DOHH2 (cell line): ENCODE results near the gene IQSEC3.

Experiments used
- H3F3A ChIP-seq: fragments of 200-600 bp; sonication (generic), shearing (Covaris generic); 2 replicates; pipeline ENCODE4 v1.6.0; 2016; ENCODE audit warnings: antibody characterized with exemption, mild to moderate bottlenecking; ENCODE audit not compliant: control insufficient read depth, insufficient read depth
- H3K27ac ChIP-seq: fragments of 200-600 bp; sonication (generic); 2 replicates; pipeline ENCODE4 v1.5.1; 2014; ENCODE audit warnings: low read depth, mild to moderate bottlenecking, low read length, moderate library complexity
- H3K27me3 ChIP-seq: fragments of 200-600 bp; sonication (generic); 2 replicates; pipeline ENCODE4 v1.6.1; 2014; ENCODE audit warnings: mild to moderate bottlenecking, low read length, mixed read lengths; ENCODE audit not compliant: control insufficient read depth
- H3K36me3 ChIP-seq: fragments of 200-600 bp; sonication (generic); 2 replicates; pipeline ENCODE4 v1.6.1; 2014; ENCODE audit warnings: mild to moderate bottlenecking, low read length, moderate library complexity, mixed read lengths; ENCODE audit not compliant: control insufficient read depth
- H3K4me1 ChIP-seq: fragments of 200-600 bp; sonication (generic); 2 replicates; pipeline ENCODE4 v1.6.1; 2014; ENCODE audit warnings: mild to moderate bottlenecking, low read length, mixed read lengths; ENCODE audit not compliant: control insufficient read depth
- H3K4me2 ChIP-seq: fragments of 200-600 bp; sonication (generic); 2 replicates; pipeline ENCODE4 v1.6.0; 2014; ENCODE audit warnings: mild to moderate bottlenecking, low read length, moderate library complexity
- H3K4me3 ChIP-seq: fragments of 200-600 bp; sonication (generic); 2 replicates; pipeline ENCODE4 v1.5.1; 2014; ENCODE audit warnings: mild to moderate bottlenecking, low read length, mixed read lengths
- H3K79me2 ChIP-seq: fragments of 200-600 bp; sonication (generic); 2 replicates; pipeline ENCODE4 v1.6.1; 2014; ENCODE audit warnings: mild to moderate bottlenecking, low read length, mixed read lengths; ENCODE audit not compliant: control insufficient read depth
- H3K9me2 ChIP-seq: fragments of 200-600 bp; sonication (generic); replicated peaks from 2 replicates; pipeline ENCODE4 v1.6.1; 2014; ENCODE audit warnings: mild to moderate bottlenecking, low read length, mixed read lengths; ENCODE audit not compliant: control insufficient read depth
- H3K9me3 ChIP-seq: fragments of 200-600 bp; sonication (generic); 2 replicates; pipeline ENCODE4 v1.6.1; 2014; ENCODE audit warnings: antibody characterized with exemption, low read length, mixed read lengths; ENCODE audit not compliant: control insufficient read depth, insufficient read depth
- H4K20me1 ChIP-seq: fragments of 200-600 bp; sonication (generic); 2 replicates; pipeline ENCODE4 v1.6.0; 2014; ENCODE audit warnings: low read depth, mild to moderate bottlenecking, antibody characterized with exemption, low read length, moderate library complexity; ENCODE audit not compliant: control insufficient read depth, insufficient read depth
- EZH2phosphoT487 ChIP-seq: fragments of 200-600 bp; sonication (generic); IDR thresholded peaks from 2 replicates; pipeline ENCODE4 v1.6.1; 2017; ENCODE audit warnings: borderline replicate concordance, mild to moderate bottlenecking, antibody characterized with exemption, low read length, moderate library complexity, mixed read lengths
- TF ChIP-seq, protein P1 (sequence below): fragments of 200-600 bp; sonication (generic); IDR thresholded peaks from one replicate; pipeline ENCODE4 v1.5.1; 2014; ENCODE audit warnings: antibody characterized with exemption, mild to moderate bottlenecking, low read depth, low read length; ENCODE audit not compliant: poor library complexity, severe bottlenecking

Gene IQSEC3

DNA sequence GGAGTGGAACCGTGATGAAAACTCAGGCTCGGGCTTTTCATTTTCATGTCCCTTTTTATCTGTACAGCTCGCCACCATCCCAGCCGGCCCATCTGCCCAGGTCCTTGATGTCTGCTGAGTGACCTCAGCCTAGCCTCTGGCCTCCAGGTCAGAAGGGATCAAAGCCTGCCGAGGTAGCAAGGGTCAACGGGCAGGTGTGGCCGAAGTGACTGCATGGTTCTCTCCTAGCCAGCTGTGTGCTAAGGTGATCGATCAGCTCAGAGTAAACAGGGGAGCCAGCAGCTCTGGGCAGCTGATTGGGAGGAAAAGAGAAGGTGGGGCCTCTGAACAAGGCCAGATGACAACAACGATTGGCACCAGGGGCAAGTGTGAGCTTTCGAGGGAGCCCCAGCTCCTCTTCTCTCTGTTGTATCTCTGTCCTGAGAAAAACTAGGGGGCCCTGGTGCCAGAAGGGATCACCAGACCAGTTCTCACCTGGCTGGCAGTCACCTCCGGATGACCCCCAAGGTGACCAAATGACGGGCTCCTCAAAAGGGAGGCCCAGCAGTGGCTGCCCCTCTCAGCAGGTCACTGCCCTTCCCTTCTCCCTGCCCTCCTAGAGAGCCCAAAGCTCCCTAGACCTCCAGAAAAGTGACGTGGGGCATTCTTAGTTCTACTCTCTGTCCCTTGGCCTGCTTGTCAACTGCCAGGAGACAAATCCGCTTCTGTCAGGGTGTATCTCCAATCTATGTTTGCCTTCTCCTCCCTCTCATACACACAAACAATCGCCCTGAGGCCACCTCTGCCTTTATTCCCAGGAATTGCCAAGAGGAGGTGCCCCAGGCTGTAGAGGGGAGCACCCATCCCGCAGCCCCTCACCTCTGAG lies 143.9 kb downstream of the IQSEC3 start:
- Histone ChIP-seq H3K27ac (no peak overlapping the region), H3K4me2 (no peak overlapping the region), H3K27me3 (peaks cover 39% of the 10 kb centered on the region), H3K4me1 (peaks cover 26% of the 10 kb centered on the region), H3K9me2 (no peaks in the 10 kb centered on the region), H3K36me3 (no peaks in the 10 kb centered on the region), H4K20me1 (no peaks in the 10 kb centered on the region), H3K79me2 (no peaks in the 10 kb centered on the region), H3K4me3 (no peak overlapping the region), H3K9me3 (no peaks in the 10 kb centered on the region), H3F3A (no peaks in the 10 kb centered on the region)
- TF ChIP-seq, protein P1, sequence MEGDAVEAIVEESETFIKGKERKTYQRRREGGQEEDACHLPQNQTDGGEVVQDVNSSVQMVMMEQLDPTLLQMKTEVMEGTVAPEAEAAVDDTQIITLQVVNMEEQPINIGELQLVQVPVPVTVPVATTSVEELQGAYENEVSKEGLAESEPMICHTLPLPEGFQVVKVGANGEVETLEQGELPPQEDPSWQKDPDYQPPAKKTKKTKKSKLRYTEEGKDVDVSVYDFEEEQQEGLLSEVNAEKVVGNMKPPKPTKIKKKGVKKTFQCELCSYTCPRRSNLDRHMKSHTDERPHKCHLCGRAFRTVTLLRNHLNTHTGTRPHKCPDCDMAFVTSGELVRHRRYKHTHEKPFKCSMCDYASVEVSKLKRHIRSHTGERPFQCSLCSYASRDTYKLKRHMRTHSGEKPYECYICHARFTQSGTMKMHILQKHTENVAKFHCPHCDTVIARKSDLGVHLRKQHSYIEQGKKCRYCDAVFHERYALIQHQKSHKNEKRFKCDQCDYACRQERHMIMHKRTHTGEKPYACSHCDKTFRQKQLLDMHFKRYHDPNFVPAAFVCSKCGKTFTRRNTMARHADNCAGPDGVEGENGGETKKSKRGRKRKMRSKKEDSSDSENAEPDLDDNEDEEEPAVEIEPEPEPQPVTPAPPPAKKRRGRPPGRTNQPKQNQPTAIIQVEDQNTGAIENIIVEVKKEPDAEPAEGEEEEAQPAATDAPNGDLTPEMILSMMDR: no peak
- TF ChIP-seq EZH2phosphoT487: no peak

DNA sequence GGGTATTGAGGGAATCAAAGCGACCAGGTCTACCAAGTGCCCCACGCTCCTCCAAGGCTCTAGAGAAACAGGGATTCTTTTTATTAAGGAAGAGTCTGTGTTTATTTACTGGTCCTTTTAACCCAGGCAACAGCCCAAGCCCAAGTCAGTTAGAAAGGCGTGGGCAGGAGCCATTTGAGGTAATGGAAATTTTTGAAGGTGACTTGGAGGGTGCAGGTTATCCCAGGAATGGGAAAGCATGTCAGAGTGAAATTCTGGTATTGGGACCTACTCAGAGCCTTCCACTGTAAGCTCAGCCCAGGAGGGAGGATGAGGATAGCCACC lies 144.5 kb downstream of the IQSEC3 start:
- Histone ChIP-seq H3K27ac (no peak overlapping the region), H3K4me3 (no peak overlapping the region), H3K27me3 (peaks cover 43% of the 10 kb centered on the region), H3K4me1 (peaks cover 27% of the 10 kb centered on the region), H3F3A (no peaks in the 10 kb centered on the region), H3K4me2 (no peak overlapping the region), H4K20me1 (no peaks in the 10 kb centered on the region), H3K36me3 (no peaks in the 10 kb centered on the region), H3K9me2 (no peaks in the 10 kb centered on the region), H3K9me3 (no peaks in the 10 kb centered on the region), H3K79me2 (no peaks in the 10 kb centered on the region)
- TF ChIP-seq, protein P1: no peak
- TF ChIP-seq EZH2phosphoT487: no peak

DNA sequence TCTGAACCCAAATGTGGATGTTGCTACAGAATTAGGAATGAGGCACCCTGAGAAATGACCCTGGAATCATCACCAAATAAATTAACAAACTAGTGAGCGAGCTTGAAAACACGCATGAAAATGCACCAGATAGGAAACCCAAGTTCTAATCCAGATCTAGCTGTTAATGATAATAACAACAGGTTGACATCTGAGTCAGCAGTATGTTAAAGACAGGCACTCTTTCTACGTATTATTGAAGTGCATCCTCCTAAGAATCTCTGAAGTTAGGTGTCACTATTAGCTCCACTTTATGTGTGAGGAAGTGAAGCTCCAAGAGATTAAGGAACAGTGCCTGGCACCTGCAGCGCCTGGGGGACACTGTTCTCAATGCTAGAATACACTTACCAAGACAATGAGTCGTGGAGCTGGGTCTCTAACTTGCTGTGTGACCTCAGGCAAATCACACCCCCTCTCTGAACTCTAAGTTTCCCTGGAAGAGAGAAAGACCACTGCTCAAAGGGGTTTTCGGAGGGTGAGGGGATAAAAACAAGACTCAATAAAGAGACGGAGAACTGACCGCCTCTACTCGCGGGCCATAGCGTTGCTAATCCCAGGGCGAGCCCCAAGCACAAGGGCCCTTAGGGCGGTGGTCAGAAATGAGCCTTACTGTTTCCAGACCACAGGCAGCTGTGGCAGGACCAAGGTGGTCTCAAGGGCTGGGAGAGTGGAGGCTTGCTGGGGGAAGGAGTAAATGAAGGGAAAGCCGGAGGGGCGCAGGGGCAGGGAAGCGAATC lies 145.3 kb downstream of the IQSEC3 start:
- no peaks in the 10 kb centered on the region for H4K20me1 ChIP-seq
- H3K4me3 ChIP-seq: no peak overlapping the region
- H3K9me3 ChIP-seq: no peaks in the 10 kb centered on the region
- H3K36me3 ChIP-seq: no peaks in the 10 kb centered on the region
- H3K79me2 ChIP-seq: no peaks in the 10 kb centered on the region
- H3K4me2 ChIP-seq: 0 out of 2 replicates have a peak overlapping the region, but pooled peaks have one; percentile 10
- no peaks in the 10 kb centered on the region for H3F3A ChIP-seq
- peaks cover 27% of the 10 kb centered on the region for H3K4me1 ChIP-seq
- H3K9me2 ChIP-seq: no peaks in the 10 kb centered on the region
- H3K27me3 ChIP-seq: peaks cover 47% of the 10 kb centered on the region
- no peak overlapping the region for H3K27ac ChIP-seq
- TF ChIP-seq EZH2phosphoT487: no peak
- TF ChIP-seq, protein P1: no peak
